Activated CD4-positive, alpha-beta T cell treated with anti-CD3 and anti-CD28 coated beads for 36 hours (primary cell): ENCODE results near the gene KIAA0753. TPM values are rescaled to one million over a fixed set of nuclear protein-coding genes. Genes with fewer than 3 reads are reported as not detected.

Source experiments
- microRNA-seq: library from miRNA; unstranded; fragments of <30 nt; microRNA quantifications from one replicate; pipeline ENCODE4 v1.2.0, GENCODE V29; 2021; ENCODE audit warnings: borderline replicate concordance
- total RNA-seq, 2 experiments: library from RNA; stranded (reverse); gene quantifications; one replicate each; pipeline ENCODE4 v1.2.3, GENCODE V29; 2021

KIAA0753 gene
- total RNA-seq, 2 experiments from 2014 or later = 17.1 to 24.9 TPM

Small RNAs within 50 kb of the gene (microRNA-seq; reads per million reads assigned to microRNA genes)
- gene MIR4520-1 (not detected), gene MIR4520-2 (not detected)

Other genes with a start within 250 kb of the KIAA0753 start
- gene AIPL1, start 205.6 kb downstream of the KIAA0753 start, total RNA-seq = not detected
- gene PIMREG, start 196.3 kb downstream of the KIAA0753 start, total RNA-seq = 10 to 100 TPM in 1 of 2 experiments, 1 to 10 TPM in 1; 8.4 to 10.0 TPM
- under 1 TPM; 0.69 to 0.72 TPM for gene PITPNM3, start 84.2 kb downstream of the KIAA0753 start, total RNA-seq
- 100 to 1,000 TPM in 1 of 2 experiments, 10 to 100 TPM in 1; 52.4 to 122 TPM for gene TXNDC17, start 349 bp upstream of the KIAA0753 start, total RNA-seq
- gene MED31, start 10.9 kb upstream of the KIAA0753 start, total RNA-seq = 10 to 100 TPM; 17.7 to 24.5 TPM
- gene C17orf100, start 11.1 kb upstream of the KIAA0753 start, total RNA-seq = 1 to 10 TPM; 1.6 to 2.0 TPM
- not detected for gene SLC13A5, start 72.7 kb upstream of the KIAA0753 start, total RNA-seq
- 10 to 100 TPM; 47.7 to 48.6 TPM for gene XAF1, start 115.3 kb upstream of the KIAA0753 start, total RNA-seq
- under 1 TPM; 0.19 to 0.27 TPM for gene FBXO39, start 135.5 kb upstream of the KIAA0753 start, total RNA-seq
- not detected for gene TEKT1, start 191.0 kb upstream of the KIAA0753 start, total RNA-seq